GM12878 (cell line): Measurements from ENCODE around the gene MRPS15. TPM values are rescaled to one million over a fixed set of nuclear protein-coding genes. Genes with fewer than 3 reads are reported as not detected.
"Not testable (repeated sequence)": the region's sequence is repeated elsewhere in the genome, so short reads cannot be mapped to it uniquely, and the experiment has no call there.

Experiments
- ATAC-seq: fragments of 200-7000 bp; cut with Tn5 transposase; 3 replicates; pipeline ENCODE4 v1.9.1; 2020; ENCODE audit warnings: mild to moderate bottlenecking, moderate library complexity
- BruUV-seq: library from RNA; stranded (reverse); fragments of 400-500 nt; replicated peaks from 2 replicates; lab custom pipeline; 2021; lab: Mats Ljungman, UMichigan
- CTCF ChIA-PET: fragments of 300-600 bp; sonication (Branson Sonifier 250); formaldehyde crosslinking; extraction: SDS; loops from one replicate; lab custom pipeline; 2021; ENCODE audit warnings: inconsistent platforms; lab: Yijun Ruan, JAX
- POLR2A ChIA-PET: fragments of 350-600 bp; formaldehyde crosslinking; extraction: SDS; loops from one replicate; lab custom pipeline; 2021; ENCODE audit warnings: inconsistent platforms; lab: Charles Lee
- RAD21 ChIA-PET: fragments of 300-600 bp; sonication (Branson Sonifier 250); formaldehyde crosslinking; loops from one replicate; lab custom pipeline; 2023; ENCODE audit warnings: antibody characterized with exemption; ENCODE audit not compliant: unreplicated experiment; lab: Charles Lee
- SMC1A ChIA-PET: fragments of 300-600 bp; sonication (Branson Sonifier 250); formaldehyde crosslinking; loops from one replicate; lab custom pipeline; 2023; ENCODE audit not compliant: unreplicated experiment, uncharacterized antibody; lab: Charles Lee
- DNase-seq: peaks from one replicate; pipeline ENCODE4 v3.0.0-alpha.2; 2011; ENCODE audit warnings: low read depth, low spot score
- FAIRE-seq: peaks from 3 replicates; lab custom pipeline; 2011; peaks lifted over from hg19 to GRCh38; lab: Jason Lieb, UNC
- H2AFZ ChIP-seq: 2 replicates; pipeline ENCODE4 v1.6.0; 2011; ENCODE audit warnings: low read depth, low read length, control low read depth; ENCODE audit not compliant: control insufficient read depth
- H3K27ac ChIP-seq: 2 replicates; pipeline ENCODE4 v1.5.1; 2011; ENCODE audit warnings: control low read depth; ENCODE audit not compliant: control insufficient read depth, insufficient read depth
- H3K27me3 ChIP-seq, 2 experiments: replicated peaks in 1 of 2; 2 replicates each; pipeline versions ENCODE4 v1.6.0 to v1.6.1; 2011; ENCODE audit warnings: low read length in 1 of 2; ENCODE audit not compliant: control insufficient read depth in 2 of 2, insufficient read depth in 2 of 2
- H3K36me3 ChIP-seq, 2 experiments: 2 replicates each; pipeline ENCODE4 v1.5.1; 2011; ENCODE audit warnings: low read length in 1 of 2; ENCODE audit not compliant: control insufficient read depth in 2 of 2, insufficient read depth in 2 of 2
- H3K4me1 ChIP-seq: 2 replicates; pipeline ENCODE4 v1.6.1; 2011; ENCODE audit warnings: mild to moderate bottlenecking, low read length, moderate library complexity, mixed read lengths; ENCODE audit not compliant: control insufficient read depth, insufficient read depth
- H3K4me2 ChIP-seq: 2 replicates; pipeline ENCODE4 v1.6.0; 2011; ENCODE audit warnings: control low read depth; ENCODE audit not compliant: control insufficient read depth, insufficient read depth
- H3K4me3 ChIP-seq: fragments of 200-600 bp; sonication (generic); 2 replicates; pipeline ENCODE4 v1.5.1; 2016
- H3K79me2 ChIP-seq: 2 replicates; pipeline ENCODE4 v1.6.0; 2011; ENCODE audit warnings: low read length; ENCODE audit not compliant: control insufficient read depth, insufficient read depth
- H3K9ac ChIP-seq: 2 replicates; pipeline ENCODE4 v1.8.0; 2011; ENCODE audit warnings: low read length, control low read depth, mixed read lengths; ENCODE audit not compliant: control insufficient read depth, insufficient read depth
- H3K9me3 ChIP-seq: replicated peaks from 3 replicates; pipeline ENCODE4 v1.5.1; 2011; ENCODE audit warnings: mild to moderate bottlenecking, low read length; ENCODE audit not compliant: control insufficient read depth, insufficient read depth
- H4K20me1 ChIP-seq: 2 replicates; pipeline ENCODE4 v1.6.0; 2011; ENCODE audit not compliant: control insufficient read depth, insufficient read depth
- ASH2L ChIP-seq: fragments of 300-600, 200-600 bp; sonication (generic); IDR thresholded peaks from 2 replicates; pipeline ENCODE4 v1.6.1; 2017; ENCODE audit warnings: low read depth, mild to moderate bottlenecking, borderline replicate concordance
- CBX5 ChIP-seq: sonication (generic); IDR thresholded peaks from 2 replicates; pipeline ENCODE4 v1.6.1; 2016; ENCODE audit warnings: low read depth, moderate library complexity, mild to moderate bottlenecking, inconsistent platforms
- IKZF2 ChIP-seq, 2 experiments: fragments of 450-650 bp; IDR thresholded peaks; 2 replicates each; pipeline ENCODE4 v1.6.1; 2017; ENCODE audit warnings: mild to moderate bottlenecking in 2 of 2, moderate library complexity in 2 of 2
- SUZ12 ChIP-seq: fragments of 200-600 bp; sonication (generic); IDR thresholded peaks from one replicate; pipeline ENCODE4 v1.6.1; 2018; ENCODE audit warnings: antibody characterized with exemption, mild to moderate bottlenecking; ENCODE audit not compliant: unreplicated experiment
- TCF3 ChIP-seq: IDR thresholded peaks from 2 replicates; pipeline ENCODE4 v1.6.1; 2012; ENCODE audit warnings: low read depth, mild to moderate bottlenecking, low read length, borderline replicate concordance; ENCODE audit not compliant: insufficient read depth
- ZNF217 ChIP-seq: fragments of 450-650 bp; IDR thresholded peaks from 2 replicates; pipeline ENCODE4 v1.6.1; 2017; ENCODE audit warnings: antibody characterized with exemption, mild to moderate bottlenecking
- ZNF274 ChIP-seq: IDR thresholded peaks from one replicate; pipeline ENCODE4 v1.8.0; 2011; ENCODE audit not compliant: insufficient read length, insufficient read depth
- WGBS: methylation state at CpG from one replicate; pipeline ENCODE4 v1.1.6; 2016; ENCODE audit warnings: low lambda C conversion rate; ENCODE audit not compliant: insufficient replicate concordance, insufficient coverage; ENCODE audit errors: missing lambda C conversion rate; 5-methylcytosine and 5-hydroxymethylcytosine counted together
- in situ Hi-C: fragments of 300-500 bp; cut with MboI; formaldehyde crosslinking; loops from 9 replicates; pipeline ENCODE4 v1.14.3; 2018; ENCODE audit warnings: mixed read lengths
- intact Hi-C: fragments of 100-400 bp; cut with micrococcal nuclease; formaldehyde crosslinking; loops from one replicate; pipeline ENCODE4 v1.14.2; 2022; ENCODE audit not compliant: unreplicated experiment
- polyA plus RNA-seq, 11 experiments: library from polyadenylated mRNA; depleted of rRNA in 4 of 11; unstranded in 6 of 11; stranded (reverse) in 5 of 11; fragments of >200 nt; fragmentation: Nextera tagmentation in 4 of 11; fragmentation: Illumina TruSeq in 1 of 11; extraction: Ambion mirVana in 4 of 11; extraction: Trizol in 1 of 11; gene quantifications; 1 replicate in 1 of 11; 2 replicates in 10 of 11; pipeline versions ENCODE4 v1.2.1 to v1.2.3, GENCODE V29; 2011 to 2016; ENCODE audit warnings: inconsistent platforms in 2 of 11, missing spikeins in 2 of 11, low read depth in 1 of 11
- total RNA-seq, 4 experiments: library from RNA; depleted of rRNA in 3 of 4; stranded (reverse); fragments of >200 nt in 3 of 4; fragmentation: Illumina TruSeq in 1 of 4; extraction: Trizol in 1 of 4; gene quantifications; 2 replicates each; pipeline versions ENCODE4 v1.2.1 to v1.2.3, GENCODE V29; 2013 to 2021

The MRPS15 gene
- total and polyA plus RNA-seq, 10 of the 15 experiments (the other 5 are each of a cell fraction or from before 2014, with no cell fraction given) = 41.1 to 207 (median 107) TPM

DNA sequence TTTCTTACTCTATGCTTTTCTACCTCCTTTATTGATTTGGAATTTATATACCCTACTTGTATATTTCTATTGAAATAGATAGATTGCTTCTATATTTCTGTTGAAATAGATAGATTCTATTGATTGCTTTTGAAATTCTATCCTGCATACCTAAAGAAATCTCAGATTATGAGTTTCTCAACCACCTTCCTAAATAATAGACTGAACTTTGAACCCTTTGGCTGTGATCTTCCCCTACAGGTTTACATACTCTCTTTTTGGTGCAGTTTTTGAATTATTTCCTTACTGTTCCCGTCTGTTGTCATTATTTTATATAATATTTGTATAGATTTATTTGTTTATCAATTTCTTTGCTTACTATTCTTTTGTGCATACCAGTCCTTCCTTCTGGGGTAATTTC, 39.0 kb upstream of the MRPS15 start:
- SMC1A ChIA-PET = no interaction called here
- in situ Hi-C loops = no loop called here
- H3K27me3 ChIP-seq = no peaks in the 10 kb centered on the region
- no peak overlapping the region for H3K4me2 ChIP-seq
- H4K20me1 ChIP-seq = no peaks in the 10 kb centered on the region
- no peak overlapping the region for H3K4me3 ChIP-seq
- H3K4me1 ChIP-seq = no peaks in the 10 kb centered on the region
- POLR2A ChIA-PET = no interaction called here
- intact Hi-C loops = no loop called here
- FAIRE-seq = no peak
- DNase-seq = no peak
- no peaks in the 10 kb centered on the region for H3K9me3 ChIP-seq
- WGBS = 0% methylated on average over 1 of the region's 1 CpG
- RAD21 ChIA-PET = no interaction called here
- no peak overlapping the region for H3K27ac ChIP-seq
- no peak overlapping the region for H2AFZ ChIP-seq
- BruUV-seq = no TSS peak
- no peaks in the 10 kb centered on the region for H3K79me2 ChIP-seq
- no peak for ATAC-seq
- no peak for TF ChIP-seq ASH2L
- TF ChIP-seq ZNF217 = no peak
- no peak for TF ChIP-seq TCF3
- no peak for TF ChIP-seq CBX5
- no peak for TF ChIP-seq SUZ12
- no peak overlapping the region for H3K9ac ChIP-seq
- CTCF ChIA-PET = interaction anchor here (1.3 to 1.8 kb wide), 3 partner anchors 12 to 13 kb away, joined by 5 to 8 read pairs (median 6); no protein-coding TSS in a partner anchor
- no peaks in the 10 kb centered on the region for H3K36me3 ChIP-seq

DNA sequence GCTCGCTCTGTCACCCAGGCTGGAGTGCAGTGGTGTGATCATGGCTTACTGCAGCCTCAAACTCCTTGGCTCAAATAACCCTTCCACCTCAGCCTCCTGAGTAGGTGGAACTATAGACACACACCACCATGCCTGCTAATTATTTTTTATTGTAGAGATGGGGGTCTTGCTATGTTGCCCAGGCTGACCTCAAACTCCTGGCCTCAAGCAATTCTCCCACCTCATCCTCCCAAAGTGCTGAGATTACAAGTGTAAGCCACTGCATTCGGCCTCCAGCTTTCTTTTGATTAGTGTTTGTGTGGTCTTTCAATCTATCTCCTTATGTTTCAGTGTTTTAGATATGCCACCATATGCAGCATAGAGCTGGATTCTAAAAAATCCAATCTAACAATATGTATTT, 38.4 kb upstream of the MRPS15 start:
- ChIA-PET RAD21 (interaction anchor here (1.0 kb wide), 1 partner anchor 13 kb away, joined by 3 read pairs; no protein-coding TSS in a partner anchor), POLR2A (no interaction called here), CTCF (interaction anchor here (0.7 to 1.8 kb wide), 2 partner anchors 13 to 107 kb away, joined by 3 to 8 read pairs; no protein-coding TSS in a partner anchor), SMC1A (no interaction called here)
- intact Hi-C loops (no loop called here), in situ Hi-C loops (no loop called here)
- TF ChIP-seq ZNF274 = no peak
- no peak for TF ChIP-seq IKZF2 (IDR thresholded peaks at IDR 0.05)
- Histone ChIP-seq H4K20me1 (no peaks in the 10 kb centered on the region), H3K9ac (no peak overlapping the region), H3K4me2 (no peak overlapping the region), H3K9me3 (no peaks in the 10 kb centered on the region), H3K4me1 (no peaks in the 10 kb centered on the region), H2AFZ (no peak overlapping the region), H3K79me2 (no peaks in the 10 kb centered on the region), H3K27me3 (no peaks in the 10 kb centered on the region), H3K4me3 (no peak overlapping the region), H3K36me3 (no peaks in the 10 kb centered on the region), H3K27ac (no peak overlapping the region)
- no TSS peak for BruUV-seq
- FAIRE-seq = no peak
- DNase-seq = no peak
- WGBS = 31% methylated on average over 2 of the region's 2 CpGs
- no peak for ATAC-seq

DNA sequence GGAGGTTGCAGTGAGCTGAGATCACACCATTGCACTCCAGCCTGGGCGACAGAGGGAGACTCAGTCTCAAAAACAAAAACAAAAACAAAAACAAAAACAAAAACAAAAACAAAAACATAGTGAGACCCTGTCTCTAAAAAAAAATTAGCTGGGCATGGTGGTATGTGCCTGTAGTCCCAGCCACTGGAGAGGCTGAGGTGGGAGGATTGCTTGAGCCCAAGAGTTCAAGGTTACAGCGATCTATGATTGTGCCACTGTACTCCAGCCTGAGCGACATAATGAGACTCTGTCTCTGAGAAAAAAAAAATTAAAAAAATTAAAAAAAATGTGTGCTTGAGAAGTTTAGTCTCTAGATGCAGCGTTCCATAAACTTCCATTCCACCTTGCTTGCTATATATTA, 37.7 kb upstream of the MRPS15 start:
- H2AFZ ChIP-seq, H3K79me2 ChIP-seq, H3K9ac ChIP-seq, intact Hi-C loops, H3K36me3 ChIP-seq, H4K20me1 ChIP-seq, H3K9me3 ChIP-seq, FAIRE-seq, DNase-seq, in situ Hi-C loops, H3K27ac ChIP-seq, H3K4me1 ChIP-seq, ATAC-seq, H3K27me3 ChIP-seq, SMC1A ChIA-PET, H3K4me3 ChIP-seq, POLR2A ChIA-PET, H3K4me2 ChIP-seq, BruUV-seq: not testable (repeated sequence)
- 52% methylated on average over 4 of the region's 4 CpGs for WGBS
- ChIA-PET CTCF (interaction anchor here (0.7 to 1.8 kb wide), 2 partner anchors 14 to 108 kb away, joined by 3 to 8 read pairs; no protein-coding TSS in a partner anchor), RAD21 (interaction anchor here (1.0 kb wide), 1 partner anchor 14 kb away, joined by 3 read pairs; no protein-coding TSS in a partner anchor)
